Right kidney (tissue), 1 donor: ENCODE data around the gene SYT3.
"Not testable (repeated sequence)": the region's sequence is repeated elsewhere in the genome, so short reads cannot be mapped to it uniquely, and the experiment has no call there.

Experiments
- DNase-seq: peaks from one replicate; pipeline ENCODE4 v3.0.0-alpha.2; 2016

Gene SYT3

GRCh38 chr19:50636317-50637085 lies 3.2 kb downstream of the SYT3 start:
- no peak for DNase-seq

GRCh38 chr19:50633973-50634372 lies 5.7 kb downstream of the SYT3 start:
- no peak for DNase-seq

GRCh38 chr19:50633359-50633758 lies 6.3 kb downstream of the SYT3 start:
- DNase-seq, result no peak

GRCh38 chr19:50632151-50632835 lies 7.4 kb downstream of the SYT3 start:
- no peak for DNase-seq

GRCh38 chr19:50629801-50630200 lies 9.9 kb downstream of the SYT3 start:
- no peak for DNase-seq

GRCh38 chr19:50629194-50629593 lies 10.5 kb downstream of the SYT3 start:
- DNase-seq, result no peak

GRCh38 chr19:50628551-50628950 lies 11.1 kb downstream of the SYT3 start:
- DNase-seq, result no peak

- no peak for DNase-seq
These were observed 11.5 kb downstream of the SYT3 start for GRCh38 chr19:50628146-50628545.

- DNase-seq, result no peak
These were observed 12.9 kb downstream of the SYT3 start for GRCh38 chr19:50626795-50627194.

- DNase-seq, result no peak
These were observed 13.7 kb downstream of the SYT3 start for GRCh38 chr19:50626011-50626410.

- no peak for DNase-seq
These were observed 14.6 kb downstream of the SYT3 start for GRCh38 chr19:50624949-50625600.

- DNase-seq, result not testable (repeated sequence)
These were observed 19.2 kb downstream of the SYT3 start for GRCh38 chr19:50620394-50620906.

- not testable (repeated sequence) for DNase-seq
These were observed 20.5 kb downstream of the SYT3 start for GRCh38 chr19:50619184-50619583.

GRCh38 chr19:50618379-50618778 lies 21.3 kb downstream of the SYT3 start:
- not testable (repeated sequence) for DNase-seq

GRCh38 chr19:50612504-50613404 lies 26.9 kb downstream of the SYT3 start:
- not testable (repeated sequence) for DNase-seq

- peak; percentile 34 for DNase-seq
These were observed 31.6 kb downstream of the SYT3 start for GRCh38 chr19:50607874-50608785.

GRCh38 chr19:50607388-50607787 lies 32.3 kb downstream of the SYT3 start:
- no peak for DNase-seq

- DNase-seq, result not testable (repeated sequence)
These were observed 33.4 kb downstream of the SYT3 start for GRCh38 chr19:50606059-50606836.

GRCh38 chr19:50604264-50605073 lies 35.2 kb downstream of the SYT3 start:
- not testable (repeated sequence) for DNase-seq
